Cardiac muscle cell (in vitro differentiated cells and primary cell): ENCODE measurements around the gene TPD52L2. TPM values are rescaled to one million over a fixed set of nuclear protein-coding genes. Genes with fewer than 3 reads are reported as not detected.

Experiments
- DNase-seq, 2 donors: peaks; one replicate each; pipeline versions ENCODE4 v3.0.0 to v3.0.0-alpha.2; 2010 to 2017; ENCODE audit warnings: low read depth in 1 of 2, low spot score in 1 of 2
- H3K27ac ChIP-seq: fragments of 200-600 bp; sonication (generic); 2 replicates; pipeline ENCODE4 v1.5.1; 2016
- H3K27me3 ChIP-seq: fragments of 200-600 bp; sonication (generic); 2 replicates; pipeline ENCODE4 v1.6.0; 2016; ENCODE audit warnings: control low read depth
- H3K36me3 ChIP-seq: fragments of 200-600 bp; sonication (generic); 2 replicates; pipeline ENCODE4 v1.5.1; 2016; ENCODE audit warnings: control low read depth
- H3K4me1 ChIP-seq: fragments of 200-600 bp; sonication (generic); 2 replicates; pipeline ENCODE4 v1.8.1; 2017; ENCODE audit warnings: low read depth, mild to moderate bottlenecking, mixed run types
- H3K4me3 ChIP-seq: fragments of 200-600 bp; sonication (generic); 2 replicates; pipeline ENCODE4 v1.5.1; 2016; ENCODE audit warnings: mild to moderate bottlenecking
- H3K9me3 ChIP-seq: fragments of 200-600 bp; sonication (generic); 2 replicates; pipeline ENCODE4 v1.5.1; 2017; ENCODE audit warnings: low read depth, mild to moderate bottlenecking, control low read depth
- CTCF ChIP-seq: IDR thresholded peaks from 2 replicates; pipeline ENCODE4 v1.5.1; 2012; ENCODE audit warnings: low read depth, mild to moderate bottlenecking, low read length
- polyA plus RNA-seq: library from polyadenylated mRNA; unstranded; fragments of >200 nt; fragmentation: Nextera tagmentation; extraction: Ambion mirVana; gene quantifications from 2 replicates; pipeline ENCODE4 v1.2.1, GENCODE V29; 2016
- total RNA-seq: library from RNA; depleted of rRNA; stranded (reverse); fragments of >200 nt; gene quantifications from 2 replicates; pipeline ENCODE4 v1.2.3, GENCODE V29; 2016

Gene TPD52L2
- total and polyA plus RNA-seq, 2 experiments from 2014 or later: 103 to 114 TPM

GRCh38 chr20:63831993-63832686 lies 32.9 kb upstream of the TPD52L2 start:
- peak; percentile 59 to 82 for DNase-seq
- H3K27ac ChIP-seq: peak overlapping the region; percentile 69

GRCh38 chr20:63833776-63834490 lies 31.1 kb upstream of the TPD52L2 start:
- no peak for TF ChIP-seq CTCF
- Histone ChIP-seq H3K9me3 (no peaks in the 10 kb centered on the region), H3K4me3 (no peak overlapping the region), H3K4me1 (peaks cover 41% of the 10 kb centered on the region), H3K36me3 (no peaks in the 10 kb centered on the region), H3K27me3 (no peaks in the 10 kb centered on the region), H3K27ac (peak overlapping the region; percentile 63)
- no peak for DNase-seq

More at GRCh38 chr20:63831993-63832686, 32.9 kb upstream of the TPD52L2 start:
- Histone ChIP-seq H3K4me1 (peaks cover 38% of the 10 kb centered on the region), H3K9me3 (no peaks in the 10 kb centered on the region), H3K27me3 (no peaks in the 10 kb centered on the region), H3K4me3 (peak overlapping the region; percentile 62), H3K36me3 (no peaks in the 10 kb centered on the region)
- no peak for TF ChIP-seq CTCF

DNA sequence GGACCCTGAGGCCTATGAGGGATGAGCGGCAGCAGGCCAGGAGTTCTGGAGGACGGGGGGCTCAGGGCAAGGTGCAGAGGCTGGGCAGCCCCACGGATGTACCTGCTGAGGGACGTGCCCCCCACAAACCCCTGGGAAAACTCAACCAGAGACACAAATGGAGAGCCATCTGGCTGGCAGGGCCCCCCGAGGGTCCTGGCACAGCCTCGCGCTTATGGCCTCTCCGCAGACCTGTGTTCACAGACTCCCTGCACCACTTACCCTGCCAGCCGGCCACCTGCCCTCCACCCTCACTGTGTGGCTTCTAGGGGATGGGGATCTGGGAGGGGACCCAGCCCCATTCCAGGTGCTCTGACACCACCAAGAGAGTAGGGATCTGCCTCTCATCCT lies 30.6 kb upstream of the TPD52L2 start:
- Histone ChIP-seq H3K27ac (peak overlapping the region; percentile 63), H3K9me3 (no peaks in the 10 kb centered on the region), H3K4me3 (no peak overlapping the region), H3K27me3 (no peaks in the 10 kb centered on the region), H3K36me3 (no peaks in the 10 kb centered on the region), H3K4me1 (peaks cover 36% of the 10 kb centered on the region)
- DNase-seq: no peak
- TF ChIP-seq CTCF: no peak

- peak; percentile 99 for DNase-seq
- Histone ChIP-seq H3K4me3 (no peak overlapping the region), H3K36me3 (no peaks in the 10 kb centered on the region), H3K9me3 (no peaks in the 10 kb centered on the region), H3K4me1 (peaks cover 32% of the 10 kb centered on the region), H3K27me3 (no peaks in the 10 kb centered on the region), H3K27ac (peak overlapping the region; percentile 73)
- no peak for TF ChIP-seq CTCF
These were observed 29.8 kb upstream of the TPD52L2 start for GRCh38 chr20:63835021-63835858.

- H3K27me3 ChIP-seq: no peaks in the 10 kb centered on the region
- peaks cover 32% of the 10 kb centered on the region for H3K4me1 ChIP-seq
- no peaks in the 10 kb centered on the region for H3K36me3 ChIP-seq
- no peak for DNase-seq
- H3K9me3 ChIP-seq: no peaks in the 10 kb centered on the region
- H3K4me3 ChIP-seq: no peak overlapping the region
- peak overlapping the region; percentile 67 for H3K27ac ChIP-seq
- no peak for TF ChIP-seq CTCF
These were observed 28.4 kb upstream of the TPD52L2 start for GRCh38 chr20:63836458-63837344.
